Endothelial cell (in vitro differentiated cells): ENCODE results near the gene SQSTM1. TPM values are rescaled to one million over a fixed set of nuclear protein-coding genes. Genes with fewer than 3 reads are reported as not detected.

Source experiments
- DNase-seq: peaks from one replicate; pipeline ENCODE4 v3.0.0; 2021; ENCODE audit warnings: low spot score
- H3K27ac Mint-ChIP-seq: one replicate; pipeline ENCODE4 v1.8.0; 2021; ENCODE audit warnings: mixed read lengths, inconsistent platforms; ENCODE audit not compliant: unreplicated experiment
- H3K27me3 Mint-ChIP-seq: one replicate; pipeline ENCODE4 v1.8.0; 2021; ENCODE audit warnings: mild to moderate bottlenecking, moderate library complexity, mixed read lengths, inconsistent platforms; ENCODE audit not compliant: unreplicated experiment
- H3K36me3 Mint-ChIP-seq: one replicate; pipeline ENCODE4 v1.8.0; 2021; ENCODE audit warnings: mild to moderate bottlenecking, low read depth, mixed read lengths, inconsistent platforms; ENCODE audit not compliant: unreplicated experiment
- H3K4me1 Mint-ChIP-seq: one replicate; pipeline ENCODE4 v1.8.0; 2021; ENCODE audit warnings: mild to moderate bottlenecking, mixed read lengths, inconsistent platforms; ENCODE audit not compliant: unreplicated experiment
- H3K4me3 Mint-ChIP-seq: one replicate; pipeline ENCODE4 v1.8.0; 2021; ENCODE audit warnings: mild to moderate bottlenecking, mixed read lengths, inconsistent platforms; ENCODE audit not compliant: unreplicated experiment
- H3K9me3 Mint-ChIP-seq: one replicate; pipeline ENCODE4 v1.8.0; 2021; ENCODE audit warnings: mixed read lengths, inconsistent platforms; ENCODE audit not compliant: unreplicated experiment
- total RNA-seq: library from RNA; stranded (reverse); fragmentation: NEBNext Ultra II Directional; extraction: Animal tissue kit (Norgen Biotek cat#: 25700); gene quantifications from one replicate; pipeline ENCODE4 v1.2.1, GENCODE V29; 2021; ENCODE audit not compliant: unreplicated experiment
- TF ChIP-seq, protein P1 (sequence below): fragments of 200-600 bp; sonication (generic); IDR thresholded peaks from one replicate; pipeline ENCODE4 v1.5.0; 2021; ENCODE audit warnings: antibody characterized with exemption; ENCODE audit not compliant: unreplicated experiment

The SQSTM1 gene
- total RNA-seq, 1 donor from 2014 or later, result 82.2 TPM

GRCh38 chr5:179791881-179792611 lies 28.7 kb upstream of the SQSTM1 start:
- Mint-ChIP-seq H3K9me3 (no peaks in the 10 kb centered on the region), H3K4me3 (no peak overlapping the region), H3K36me3 (peaks cover 4% of the 10 kb centered on the region), H3K4me1 (peaks cover 3% of the 10 kb centered on the region), H3K27me3 (peaks cover 13% of the 10 kb centered on the region), H3K27ac (peak overlapping the region; percentile 52)
- DNase-seq, result no peak
- TF ChIP-seq, protein P1, sequence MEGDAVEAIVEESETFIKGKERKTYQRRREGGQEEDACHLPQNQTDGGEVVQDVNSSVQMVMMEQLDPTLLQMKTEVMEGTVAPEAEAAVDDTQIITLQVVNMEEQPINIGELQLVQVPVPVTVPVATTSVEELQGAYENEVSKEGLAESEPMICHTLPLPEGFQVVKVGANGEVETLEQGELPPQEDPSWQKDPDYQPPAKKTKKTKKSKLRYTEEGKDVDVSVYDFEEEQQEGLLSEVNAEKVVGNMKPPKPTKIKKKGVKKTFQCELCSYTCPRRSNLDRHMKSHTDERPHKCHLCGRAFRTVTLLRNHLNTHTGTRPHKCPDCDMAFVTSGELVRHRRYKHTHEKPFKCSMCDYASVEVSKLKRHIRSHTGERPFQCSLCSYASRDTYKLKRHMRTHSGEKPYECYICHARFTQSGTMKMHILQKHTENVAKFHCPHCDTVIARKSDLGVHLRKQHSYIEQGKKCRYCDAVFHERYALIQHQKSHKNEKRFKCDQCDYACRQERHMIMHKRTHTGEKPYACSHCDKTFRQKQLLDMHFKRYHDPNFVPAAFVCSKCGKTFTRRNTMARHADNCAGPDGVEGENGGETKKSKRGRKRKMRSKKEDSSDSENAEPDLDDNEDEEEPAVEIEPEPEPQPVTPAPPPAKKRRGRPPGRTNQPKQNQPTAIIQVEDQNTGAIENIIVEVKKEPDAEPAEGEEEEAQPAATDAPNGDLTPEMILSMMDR, result no peak

DNA sequence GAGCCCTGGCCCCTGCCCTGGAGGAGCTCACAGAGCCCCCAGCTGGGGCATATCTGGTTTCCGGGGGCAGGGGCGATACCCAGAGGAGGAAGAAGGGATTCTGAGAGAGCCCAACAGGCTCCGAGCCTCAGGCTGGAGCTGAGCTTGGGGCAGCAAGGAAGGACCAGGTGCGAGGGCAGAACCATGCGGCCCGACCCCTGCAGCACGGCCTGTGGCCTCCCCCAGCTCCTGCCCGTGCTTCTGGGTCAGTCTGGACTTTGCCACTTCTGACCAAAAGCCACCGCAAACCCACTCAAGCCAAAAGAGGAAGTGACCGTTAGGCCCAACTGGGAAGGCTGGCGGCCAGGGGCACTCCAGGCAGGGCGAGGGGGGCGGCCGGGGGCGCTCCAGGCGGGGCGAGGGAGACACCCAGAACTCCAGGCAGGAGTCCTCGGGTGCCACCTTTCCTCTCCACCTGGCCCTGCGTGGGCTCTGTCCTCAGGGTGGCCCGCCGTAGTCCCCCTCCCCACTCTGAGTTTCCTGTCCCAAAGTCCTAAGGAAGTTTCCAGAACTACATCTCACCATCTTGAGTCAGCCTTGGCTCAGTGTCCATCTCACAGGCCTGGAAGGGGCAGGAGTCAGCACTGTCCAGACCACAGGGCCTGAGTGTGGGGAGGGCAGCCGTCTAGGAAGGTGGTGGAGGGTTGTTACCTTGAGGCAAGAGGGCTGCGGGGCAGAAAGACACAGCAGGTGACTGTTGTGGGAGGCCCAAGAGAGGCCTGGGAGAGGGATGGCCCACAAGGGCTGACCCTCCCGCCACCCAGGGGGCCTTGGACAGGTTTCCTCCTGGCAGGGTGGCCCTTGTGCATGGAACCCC lies 27.9 kb upstream of the SQSTM1 start:
- no peaks in the 10 kb centered on the region for H3K9me3 Mint-ChIP-seq
- TF ChIP-seq, protein P1, result no peak
- peaks cover 10% of the 10 kb centered on the region for H3K36me3 Mint-ChIP-seq
- H3K27me3 Mint-ChIP-seq, result peaks cover 13% of the 10 kb centered on the region
- no peak overlapping the region for H3K4me3 Mint-ChIP-seq
- H3K27ac Mint-ChIP-seq, result peak overlapping the region; percentile 67
- DNase-seq, result no peak
- H3K4me1 Mint-ChIP-seq, result peaks cover 4% of the 10 kb centered on the region

GRCh38 chr5:179793468-179794139 lies 27.1 kb upstream of the SQSTM1 start, which contains the start of gene LTC4S:
LTC4S (plus strand) TSS chr5:179793986; CDS start chr5:179794081, 95 bp downstream.
- TF ChIP-seq, protein P1, result no peak
- Mint-ChIP-seq H3K9me3 (no peaks in the 10 kb centered on the region), H3K4me3 (no peak within 1 kb of the TSS), H3K27ac (peak within 1 kb of the TSS; percentile 67), H3K4me1 (peaks cover 4% of the 10 kb centered on the region), H3K36me3 (peaks cover 10% of the 10 kb centered on the region), H3K27me3 (peaks cover 13% of the 10 kb centered on the region)
- no peak for DNase-seq

DNA sequence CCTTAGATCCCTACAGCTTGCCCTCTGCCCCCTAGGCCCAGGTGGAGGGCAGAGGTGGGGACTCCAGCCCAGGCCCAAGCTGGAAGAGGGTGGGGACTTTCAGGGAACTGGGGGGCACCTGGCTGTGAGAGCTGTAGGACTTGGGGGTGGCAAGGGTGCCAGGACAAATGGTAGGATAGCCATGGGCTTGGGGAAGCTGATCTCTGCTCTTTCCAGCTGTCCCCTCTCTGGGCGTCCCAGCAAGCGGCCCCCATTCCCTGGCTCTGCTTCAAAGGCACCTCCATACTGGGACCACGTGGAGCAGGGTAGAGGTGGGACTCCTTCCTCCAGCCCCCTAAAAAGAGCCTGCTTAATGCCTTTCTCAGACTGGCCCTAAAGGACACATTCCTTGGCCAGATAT lies 26.5 kb upstream of the SQSTM1 start:
- TF ChIP-seq, protein P1, result no peak
- H3K9me3 Mint-ChIP-seq, result no peaks in the 10 kb centered on the region
- peaks cover 14% of the 10 kb centered on the region for H3K27me3 Mint-ChIP-seq
- no peak overlapping the region for H3K4me3 Mint-ChIP-seq
- no peak for DNase-seq
- no peak overlapping the region for H3K27ac Mint-ChIP-seq
- H3K36me3 Mint-ChIP-seq, result peaks cover 14% of the 10 kb centered on the region
- peaks cover 4% of the 10 kb centered on the region for H3K4me1 Mint-ChIP-seq
